CD4-positive, alpha-beta T cell treated with Interleukin-6 for 4 hours (primary cell): ENCODE measurements around the gene PRTN3.

Source experiments
- DNase-seq: peaks from one replicate; pipeline ENCODE4 v3.0.0-alpha.2; 2020; ENCODE audit warnings: mixed read lengths

PRTN3 gene

DNA sequence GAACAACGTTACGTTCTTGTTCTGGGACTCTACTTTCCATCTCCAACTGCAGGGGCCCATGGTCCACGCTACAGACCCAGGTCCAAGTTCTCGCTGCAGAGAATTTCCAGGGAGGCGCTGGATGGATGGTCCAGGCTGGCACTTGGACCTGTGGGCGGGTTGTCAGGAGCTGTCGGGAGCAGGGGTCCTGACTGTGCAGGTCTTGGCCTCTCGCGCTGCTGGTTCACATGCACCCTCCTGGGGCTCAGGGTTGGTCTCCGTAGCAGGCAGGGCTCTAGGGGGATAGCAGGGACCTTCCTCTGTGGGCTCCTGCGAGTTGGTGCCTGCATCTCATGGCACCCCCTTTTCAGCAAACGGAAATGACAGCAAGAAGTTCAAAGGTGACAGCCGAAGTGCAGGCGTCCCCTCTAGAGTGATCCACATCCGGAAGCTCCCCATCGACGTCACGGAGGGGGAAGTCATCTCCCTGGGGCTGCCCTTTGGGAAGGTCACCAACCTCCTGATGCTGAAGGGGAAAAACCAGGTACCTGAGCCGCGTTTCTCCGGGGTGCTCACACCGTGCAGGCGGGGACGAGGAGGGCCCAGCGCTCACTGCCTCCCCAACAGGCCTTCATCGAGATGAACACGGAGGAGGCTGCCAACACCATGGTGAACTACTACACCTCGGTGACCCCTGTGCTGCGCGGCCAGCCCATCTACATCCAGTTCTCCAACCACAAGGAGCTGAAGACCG, 36.9 kb upstream of the PRTN3 start:
- DNase-seq = no peak

DNA sequence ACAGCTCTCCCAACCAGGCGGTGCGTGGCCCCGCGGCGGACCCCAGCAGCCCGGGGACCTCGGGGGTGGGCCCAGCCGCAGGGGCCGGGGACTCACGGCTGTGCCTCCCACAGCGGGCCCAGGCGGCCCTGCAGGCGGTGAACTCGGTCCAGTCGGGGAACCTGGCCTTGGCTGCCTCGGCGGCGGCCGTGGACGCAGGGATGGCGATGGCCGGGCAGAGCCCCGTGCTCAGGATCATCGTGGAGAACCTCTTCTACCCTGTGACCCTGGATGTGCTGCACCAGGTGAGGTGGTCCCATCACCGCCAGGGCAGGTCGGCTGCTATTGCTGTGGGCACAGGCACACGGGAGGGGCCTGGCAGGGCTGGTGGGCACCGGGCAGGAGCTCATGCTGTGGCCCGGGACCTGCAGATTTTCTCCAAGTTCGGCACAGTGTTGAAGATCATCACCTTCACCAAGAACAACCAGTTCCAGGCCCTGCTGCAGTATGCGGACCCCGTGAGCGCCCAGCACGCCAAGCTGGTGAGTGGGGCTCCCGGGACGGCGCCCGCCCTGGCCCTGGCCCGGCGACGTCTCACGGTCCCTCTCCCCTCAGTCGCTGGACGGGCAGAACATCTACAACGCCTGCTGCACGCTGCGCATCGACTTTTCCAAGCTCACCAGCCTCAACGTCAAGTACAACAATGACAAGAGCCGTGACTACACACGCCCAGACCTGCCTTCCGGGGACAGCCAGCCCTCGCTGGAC, 36.2 kb upstream of the PRTN3 start:
- DNase-seq = no peak

DNA sequence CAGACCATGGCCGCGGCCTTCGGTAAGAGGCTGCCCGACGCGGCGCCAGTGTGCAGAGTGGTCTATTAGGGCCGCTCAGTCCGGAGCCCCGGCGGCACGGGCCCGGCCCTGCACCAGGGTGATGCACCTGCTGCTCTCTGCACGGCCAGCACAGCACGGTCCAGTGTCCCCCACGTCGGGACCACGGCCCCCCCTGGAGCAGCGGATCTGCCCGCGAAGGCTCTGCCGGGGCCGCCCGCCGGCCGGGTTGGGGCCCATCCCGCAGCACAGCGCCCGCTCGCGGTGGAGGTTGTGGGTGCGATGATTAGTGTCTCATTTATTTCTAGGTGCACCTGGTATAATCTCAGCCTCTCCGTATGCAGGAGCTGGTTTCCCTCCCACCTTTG, 35.6 kb upstream of the PRTN3 start:
- DNase-seq = no peak

GRCh38 chr19:805600-806550, 34.9 kb upstream of the PRTN3 start:
- DNase-seq = no peak

- no peak for DNase-seq
These were observed 33.9 kb upstream of the PRTN3 start for GRCh38 chr19:806815-807421.

DNA sequence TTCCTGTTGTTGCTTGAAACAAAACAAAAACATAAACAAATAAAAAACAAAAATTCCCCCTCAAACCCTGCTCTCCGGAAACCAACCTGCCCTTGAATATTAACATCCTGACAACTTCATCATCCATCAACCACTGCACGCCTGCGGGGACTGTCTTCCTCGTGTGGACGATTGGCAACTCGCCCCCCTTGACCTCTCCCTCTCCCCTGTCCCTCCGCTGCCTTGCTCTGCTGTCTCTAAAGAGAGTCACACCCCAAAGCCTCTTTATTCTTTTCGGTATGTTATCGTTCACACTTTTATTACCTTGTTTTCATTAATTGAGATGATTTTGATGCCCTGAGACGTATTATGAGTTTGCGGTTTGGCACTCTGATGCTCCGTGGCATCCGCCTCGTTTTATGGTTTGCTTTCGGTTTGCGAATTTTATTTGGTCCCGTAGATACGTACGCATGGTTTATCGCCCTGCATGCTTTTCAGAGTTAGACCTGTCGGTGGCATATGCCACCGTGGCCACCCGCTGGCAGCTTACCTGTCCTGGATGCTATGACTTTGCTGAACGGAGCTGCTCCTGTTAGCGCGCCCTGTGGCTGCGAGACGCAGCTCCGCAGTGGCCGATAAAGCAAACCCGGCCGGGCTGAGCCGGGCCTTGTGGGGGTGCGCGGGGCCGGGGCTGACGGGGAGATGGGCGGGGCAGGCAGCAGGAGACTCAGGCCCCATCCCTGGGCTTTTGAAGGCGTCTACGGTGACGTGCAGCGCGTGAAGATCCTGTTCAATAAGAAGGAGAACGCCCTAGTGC, 33.0 kb upstream of the PRTN3 start:
- no peak for DNase-seq

- no peak for DNase-seq
These were observed 32.4 kb upstream of the PRTN3 start for GRCh38 chr19:808423-808775.

- DNase-seq = no peak
These were observed 30.5 kb upstream of the PRTN3 start for GRCh38 chr19:810077-810855.

DNA sequence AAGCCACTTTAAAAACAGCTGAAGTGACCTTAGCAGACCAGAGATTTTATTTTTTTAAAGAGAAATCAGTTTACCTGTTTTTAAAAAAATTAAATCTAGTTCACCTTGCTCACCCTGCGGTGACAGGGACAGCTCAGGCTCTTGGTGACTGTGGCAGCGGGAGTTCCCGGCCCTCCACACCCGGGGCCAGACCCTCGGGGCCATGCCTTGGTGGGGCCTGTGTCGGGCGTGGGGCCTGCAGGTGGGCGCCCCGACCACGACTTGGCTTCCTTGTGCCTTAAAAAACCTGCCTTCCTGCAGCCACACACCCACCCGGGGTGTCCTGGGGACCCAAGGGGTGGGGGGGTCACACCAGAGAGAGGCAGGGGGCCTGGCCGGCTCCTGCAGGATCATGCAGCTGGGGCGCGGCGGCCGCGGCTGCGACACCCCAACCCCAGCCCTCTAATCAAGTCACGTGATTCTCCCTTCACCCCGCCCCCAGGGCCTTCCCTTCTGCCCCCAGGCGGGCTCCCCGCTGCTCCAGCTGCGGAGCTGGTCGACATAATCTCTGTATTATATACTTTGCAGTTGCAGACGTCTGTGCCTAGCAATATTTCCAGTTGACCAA, 29.8 kb upstream of the PRTN3 start:
- DNase-seq = no peak

GRCh38 chr19:811506-812048, 29.2 kb upstream of the PRTN3 start:
- no peak for DNase-seq

DNA sequence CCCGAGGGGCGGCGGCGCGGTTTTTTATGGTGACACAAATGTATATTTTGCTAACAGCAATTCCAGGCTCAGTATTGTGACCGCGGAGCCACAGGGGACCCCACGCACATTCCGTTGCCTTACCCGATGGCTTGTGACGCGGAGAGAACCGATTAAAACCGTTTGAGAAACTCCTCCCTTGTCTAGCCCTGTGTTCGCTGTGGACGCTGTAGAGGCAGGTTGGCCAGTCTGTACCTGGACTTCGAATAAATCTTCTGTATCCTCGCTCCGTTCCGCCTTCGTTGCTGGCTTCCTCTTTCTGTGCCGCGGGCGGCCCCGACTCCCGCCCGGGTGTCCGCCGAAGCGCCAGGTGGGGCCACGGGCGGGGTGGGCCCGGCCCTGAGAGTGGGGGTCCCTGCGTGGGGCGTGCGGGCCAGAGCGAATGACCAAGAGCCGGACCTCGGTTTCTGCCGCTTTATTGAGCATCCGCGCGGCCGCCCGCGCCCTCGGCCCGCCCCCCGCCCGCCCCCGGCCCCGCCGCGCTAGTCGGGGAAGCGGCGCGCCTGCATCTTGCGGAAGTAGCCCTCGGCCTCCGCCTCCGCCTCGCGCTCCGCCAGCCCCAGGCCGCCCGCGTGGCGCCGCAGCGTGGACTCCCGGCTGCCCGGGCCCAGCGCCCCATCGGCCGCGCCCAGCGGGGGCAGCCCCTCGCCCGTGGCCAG, 28.6 kb upstream of the PRTN3 start:
- no peak for DNase-seq

GRCh38 chr19:812747-813218, 28.0 kb upstream of the PRTN3 start:
- no peak for DNase-seq

DNA sequence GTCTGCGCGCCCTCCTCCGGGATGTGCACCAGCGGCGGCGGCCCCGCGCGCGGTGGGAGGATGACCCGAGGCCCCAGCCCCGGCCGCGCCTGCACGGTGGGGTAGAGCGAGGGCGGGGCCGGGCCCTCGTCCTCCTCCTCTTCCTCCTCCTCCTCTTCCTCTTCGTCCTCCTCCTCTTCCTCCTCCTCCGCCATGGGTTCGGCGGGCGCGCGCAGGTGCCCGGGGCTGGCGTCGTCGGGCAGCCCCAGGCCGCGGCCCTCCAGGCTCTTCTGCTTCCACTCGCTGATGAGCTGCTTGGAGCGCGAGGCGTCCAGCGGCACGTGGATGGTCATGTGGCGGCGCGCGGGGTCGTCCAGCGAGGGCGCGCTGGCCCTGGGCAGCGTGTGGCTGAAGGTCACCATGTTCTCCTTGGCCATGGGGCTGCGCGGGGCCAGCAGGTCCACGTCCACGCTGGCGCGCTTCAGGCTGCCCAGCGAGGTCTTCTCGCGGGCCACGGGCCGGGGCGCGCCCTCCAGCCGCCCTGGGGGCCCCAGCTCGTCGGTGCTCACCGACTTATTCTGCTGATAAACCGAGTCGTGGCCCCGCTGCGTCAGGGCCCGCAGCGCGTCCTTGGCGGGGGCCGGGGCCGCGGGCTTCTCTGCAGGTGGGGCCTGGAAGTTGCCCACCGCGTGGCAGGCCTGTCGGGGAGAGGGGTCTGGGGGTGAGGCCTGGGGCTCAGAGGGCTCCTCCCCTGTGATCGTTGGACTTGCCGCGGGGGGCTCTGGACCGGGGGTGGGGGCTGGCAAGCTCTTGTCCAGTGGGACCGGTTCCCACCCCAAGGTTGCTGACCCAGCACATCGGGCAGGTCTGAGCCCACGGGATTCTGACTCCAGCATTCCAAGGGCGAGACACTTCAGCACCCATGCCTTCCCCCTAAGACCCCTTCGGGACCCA, 27.3 kb upstream of the PRTN3 start:
- no peak for DNase-seq

DNA sequence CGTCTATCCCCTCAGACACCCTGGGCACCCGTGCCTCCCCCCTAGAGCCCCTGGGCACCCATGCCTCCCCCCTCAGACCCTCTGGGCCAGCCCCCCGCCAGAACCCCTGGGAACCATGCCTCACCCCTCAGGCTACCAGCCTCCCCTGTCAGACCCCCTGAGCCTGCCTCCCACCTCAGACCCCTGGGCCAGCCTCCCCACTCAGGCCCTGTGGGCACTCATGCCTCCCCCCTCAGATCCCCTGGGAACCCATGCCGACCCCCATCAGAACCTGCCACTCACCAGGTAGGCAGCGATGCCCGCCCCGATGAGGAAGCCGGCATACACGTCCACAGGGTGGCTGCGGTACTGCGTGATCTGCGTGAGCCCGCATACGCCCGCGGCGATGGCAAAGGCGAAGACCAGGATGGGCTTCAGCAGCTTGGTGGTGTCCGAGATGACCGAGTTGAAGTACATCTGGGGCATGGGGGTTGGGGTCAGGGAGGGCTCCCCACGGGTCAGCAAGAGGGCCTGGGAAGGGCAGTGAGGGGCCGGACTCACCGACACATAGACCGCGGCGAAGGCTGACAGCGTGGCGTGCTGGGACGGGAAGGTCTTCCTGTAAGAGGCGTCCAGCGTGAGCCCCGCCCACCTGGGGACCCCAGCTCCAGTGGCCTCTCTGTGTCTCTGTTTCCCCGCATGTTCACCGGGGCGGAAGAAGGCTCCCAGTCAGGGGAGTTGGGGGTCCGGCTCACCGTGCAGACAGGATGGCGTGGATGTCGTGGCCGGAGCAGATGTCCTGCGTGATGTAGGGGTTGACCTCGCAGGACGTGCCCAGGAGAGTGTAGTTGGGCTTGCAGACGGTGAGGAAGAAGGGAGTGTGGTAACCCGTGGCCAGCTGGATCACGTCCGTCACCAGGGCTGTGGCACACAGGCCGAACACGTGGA, 26.4 kb upstream of the PRTN3 start:
- no peak for DNase-seq

- no peak for DNase-seq
These were observed 25.6 kb upstream of the PRTN3 start for GRCh38 chr19:815079-815774.

- DNase-seq = no peak
These were observed 24.9 kb upstream of the PRTN3 start for GRCh38 chr19:815775-816499.
